Mesothelial cell of epicardium (in vitro differentiated cells): ENCODE data around the gene MARCHF2. TPM values are rescaled to one million over a fixed set of nuclear protein-coding genes. Genes with fewer than 3 reads are reported as not detected.

Experiments used
- DNase-seq, 2 experiments: peaks; one replicate each; pipeline ENCODE4 v3.0.0; 2021; ENCODE audit warnings: low spot score in 2 of 2; ENCODE audit not compliant: unreplicated experiment in 2 of 2
- H3K27ac Mint-ChIP-seq: 2 replicates; pipeline ENCODE4 v1.8.0; 2021; ENCODE audit warnings: mixed read lengths
- H3K27me3 Mint-ChIP-seq: 2 replicates; pipeline ENCODE4 v1.8.0; 2021; ENCODE audit warnings: low read depth, mixed read lengths
- H3K36me3 Mint-ChIP-seq: 2 replicates; pipeline ENCODE4 v1.8.0; 2021; ENCODE audit warnings: mixed read lengths
- H3K4me1 Mint-ChIP-seq: 2 replicates; pipeline ENCODE4 v1.8.0; 2021; ENCODE audit warnings: mixed read lengths
- H3K4me3 Mint-ChIP-seq: 2 replicates; pipeline ENCODE4 v1.8.0; 2021; ENCODE audit warnings: mild to moderate bottlenecking, moderate library complexity, mixed read lengths
- H3K9me3 Mint-ChIP-seq: 2 replicates; pipeline ENCODE4 v1.8.0; 2021; ENCODE audit warnings: mixed read lengths
- CTCF ChIP-seq: fragments of 200-600 bp; sonication (generic); IDR thresholded peaks from one replicate; pipeline ENCODE4 v1.5.0; 2021; ENCODE audit warnings: antibody characterized with exemption; ENCODE audit not compliant: unreplicated experiment
- microRNA-seq: library from miRNA; unstranded; fragments of <30 nt; microRNA quantifications from one replicate; pipeline ENCODE4 v1.2.0, GENCODE V29; 2021; ENCODE audit warnings: inconsistent platforms, mixed read lengths
- total RNA-seq: library from RNA; stranded (reverse); gene quantifications from 3 replicates; pipeline ENCODE4 v1.2.1, GENCODE V29; 2021

The MARCHF2 gene
- total RNA-seq, 1 donor from 2014 or later: 21.4 TPM

- TF ChIP-seq CTCF: no peak
- peaks cover 38% of the 10 kb centered on the region for H3K36me3 Mint-ChIP-seq
Observed at GRCh38 chr19:8484331-8484894, 71.3 kb downstream of the MARCHF2 start.

GRCh38 chr19:8485561-8486371, 72.7 kb downstream of the MARCHF2 start:
- TF ChIP-seq CTCF: no peak
- H3K27ac Mint-ChIP-seq: no peak overlapping the region
- H3K9me3 Mint-ChIP-seq: no peaks in the 10 kb centered on the region
- H3K36me3 Mint-ChIP-seq: peaks cover 38% of the 10 kb centered on the region
- H3K4me1 Mint-ChIP-seq: no peaks in the 10 kb centered on the region
- no peak for DNase-seq
- H3K4me3 Mint-ChIP-seq: no peak overlapping the region
- H3K27me3 Mint-ChIP-seq: no peaks in the 10 kb centered on the region

More at GRCh38 chr19:8484331-8484894, 71.3 kb downstream of the MARCHF2 start:
- H3K27me3 Mint-ChIP-seq: no peaks in the 10 kb centered on the region
- no peak for DNase-seq
- H3K4me3 Mint-ChIP-seq: no peak overlapping the region
- no peak overlapping the region for H3K27ac Mint-ChIP-seq
- no peaks in the 10 kb centered on the region for H3K9me3 Mint-ChIP-seq
- no peaks in the 10 kb centered on the region for H3K4me1 Mint-ChIP-seq

- no peak overlapping the region for H3K4me3 Mint-ChIP-seq
- H3K9me3 Mint-ChIP-seq: no peaks in the 10 kb centered on the region
- no peak overlapping the region for H3K27ac Mint-ChIP-seq
- no peaks in the 10 kb centered on the region for H3K27me3 Mint-ChIP-seq
- H3K36me3 Mint-ChIP-seq: peaks cover 38% of the 10 kb centered on the region
- no peak for TF ChIP-seq CTCF
- H3K4me1 Mint-ChIP-seq: no peaks in the 10 kb centered on the region
- DNase-seq: no peak
Observed at GRCh38 chr19:8486661-8487136, 73.6 kb downstream of the MARCHF2 start.

- Mint-ChIP-seq H3K27me3 (no peaks in the 10 kb centered on the region), H3K4me1 (no peaks in the 10 kb centered on the region), H3K36me3 (peaks cover 36% of the 10 kb centered on the region), H3K4me3 (no peak overlapping the region), H3K9me3 (no peaks in the 10 kb centered on the region), H3K27ac (no peak overlapping the region)
- no peak for DNase-seq
- TF ChIP-seq CTCF: no peak
Observed at GRCh38 chr19:8487137-8487851, 74.2 kb downstream of the MARCHF2 start.

- peaks cover 29% of the 10 kb centered on the region for H3K36me3 Mint-ChIP-seq
- no peaks in the 10 kb centered on the region for H3K9me3 Mint-ChIP-seq
- DNase-seq: no peak
- H3K27me3 Mint-ChIP-seq: no peaks in the 10 kb centered on the region
- no peak for TF ChIP-seq CTCF
- no peaks in the 10 kb centered on the region for H3K4me1 Mint-ChIP-seq
- H3K4me3 Mint-ChIP-seq: no peak overlapping the region
- no peak overlapping the region for H3K27ac Mint-ChIP-seq
Observed at GRCh38 chr19:8488365-8488764, 75.3 kb downstream of the MARCHF2 start.

Small RNA genes within 50 kb of the gene (microRNA-seq; reads per million reads assigned to microRNA genes)
- 3.2 reads per million, percentile 6 among the genes with 10 or more reads in this experiment for gene MIR4999

Other genes with a start within 250 kb of the MARCHF2 start
- gene CERS4, start 203.9 kb upstream of the MARCHF2 start, total RNA-seq: 60.1 to 72.7 TPM (median 67.0 TPM) in 3 replicates
- gene CD320, start 104.9 kb upstream of the MARCHF2 start, total RNA-seq: 42.0 to 44.5 TPM (median 42.8 TPM) in 3 replicates
- gene NDUFA7, start 91.9 kb upstream of the MARCHF2 start, total RNA-seq: 35.4 to 43.1 TPM (median 40.3 TPM) in 3 replicates
- gene RPS28, start 91.8 kb upstream of the MARCHF2 start, total RNA-seq: 1,343 to 1,395 TPM (median 1,352 TPM) in 3 replicates
- gene KANK3, start 70.0 kb upstream of the MARCHF2 start, total RNA-seq: 1.8 to 2.3 TPM (median 2.1 TPM) in 3 replicates
- 2.0 to 3.7 TPM (median 3.5 TPM) in 3 replicates for gene ANGPTL4, start 49.1 kb upstream of the MARCHF2 start, total RNA-seq
- 150 to 151 TPM (median 150 TPM) in 3 replicates for gene RAB11B, start 22.9 kb upstream of the MARCHF2 start, total RNA-seq
- 249 to 259 TPM (median 252 TPM) in 3 replicates for gene HNRNPM, start 31.7 kb downstream of the MARCHF2 start, total RNA-seq
- gene PRAM1, start 89.3 kb downstream of the MARCHF2 start, total RNA-seq: 0.70 to 1.2 TPM (median 0.94 TPM) in 3 replicates
- gene ZNF414, start 100.9 kb downstream of the MARCHF2 start, total RNA-seq: 33.5 to 37.1 TPM (median 35.5 TPM) in 3 replicates
- 0.35 to 0.69 TPM (median 0.47 TPM) in 3 replicates for gene MYO1F, start 164.1 kb downstream of the MARCHF2 start, total RNA-seq
- 176 to 182 TPM (median 179 TPM) in 3 replicates for gene ADAMTS10, start 197.4 kb downstream of the MARCHF2 start, total RNA-seq
- gene NFILZ, start 217.3 kb downstream of the MARCHF2 start, total RNA-seq: not detected in 3 replicates